HepG2 (cell line): ENCODE measurements around the gene RELB. TPM values are rescaled to one million over a fixed set of nuclear protein-coding genes. Genes with fewer than 3 reads are reported as not detected.

ENCODE experiments used
- KAT7 ChIP-seq: IDR thresholded peaks from 2 replicates; pipeline ENCODE4 v1.6.1; 2018; ENCODE audit warnings: borderline replicate concordance, missing compliant biosample characterization
- MAFK ChIP-seq, 2 experiments: IDR thresholded peaks in 1 of 2; conservative IDR thresholded peaks in 1 of 2; 2 replicates each; pipeline ENCODE4 v1.6.1; 2011; ENCODE audit warnings: improper control_type of control experiment in 2 of 2, low read length in 2 of 2
- MAX ChIP-seq: IDR thresholded peaks from 2 replicates; pipeline ENCODE4 v1.6.1; 2012; ENCODE audit warnings: inconsistent platforms
- MAZ ChIP-seq, 2 experiments: sonication (generic) in 1 of 2; formaldehyde crosslinking in 1 of 2; IDR thresholded peaks; 2 replicates each; pipeline versions ENCODE4 v1.5.0 to v1.6.1; 2012 to 2020; ENCODE audit warnings: low read depth in 2 of 2, mild to moderate bottlenecking in 2 of 2, borderline replicate concordance in 1 of 2, improper control_type of control experiment in 1 of 2, low read length in 1 of 2, missing genetic modification reagents in 1 of 2, moderate library complexity in 1 of 2
- MBNL3 ChIP-seq: fragments of 250-450 bp; sonication (Bioruptor Pico); conservative IDR thresholded peaks from 2 replicates; pipeline ENCODE4 v1.8.0; 2022; ENCODE audit warnings: mild to moderate bottlenecking, inconsistent platforms
- NCOA1 ChIP-seq: sonication (generic); formaldehyde crosslinking; IDR thresholded peaks from 2 replicates; pipeline ENCODE4 v1.9.0; 2021; ENCODE audit warnings: missing genetic modification reagents
- NFYC ChIP-seq: IDR thresholded peaks from 2 replicates; pipeline ENCODE4 v1.6.1; 2016; ENCODE audit warnings: missing genetic modification reagents, missing compliant biosample characterization
- NKX3-1 ChIP-seq: sonication (generic); formaldehyde crosslinking; IDR thresholded peaks from 2 replicates; pipeline ENCODE4 v1.5.0; 2020; ENCODE audit warnings: missing genetic modification reagents
- POGK ChIP-seq: sonication (generic); formaldehyde crosslinking; conservative IDR thresholded peaks from 2 replicates; pipeline ENCODE4 v1.8.0; 2022; ENCODE audit warnings: mild to moderate bottlenecking, moderate library complexity, missing genetic modification reagents
- SMARCC2 ChIP-seq: fragments of 450-650 bp; IDR thresholded peaks from 2 replicates; pipeline ENCODE4 v1.6.1; 2017; ENCODE audit warnings: antibody characterized with exemption, mild to moderate bottlenecking
- SRSF4 ChIP-seq: fragments of 200-400 bp; formaldehyde crosslinking; IDR thresholded peaks from one replicate; pipeline ENCODE4 v1.6.1; 2018; ENCODE audit warnings: mild to moderate bottlenecking, low read depth, low read length, moderate library complexity; ENCODE audit not compliant: poor library complexity, severe bottlenecking
- TAF1 ChIP-seq: sonication (generic); formaldehyde crosslinking; IDR thresholded peaks from 2 replicates; pipeline ENCODE4 v1.4.0; 2020; ENCODE audit warnings: missing genetic modification reagents
- TARDBP ChIP-seq: sonication (generic); formaldehyde crosslinking; IDR thresholded peaks from 2 replicates; pipeline ENCODE4 v1.8.0; 2022; ENCODE audit warnings: mild to moderate bottlenecking, missing genetic modification reagents
- THAP11 ChIP-seq: IDR thresholded peaks from 2 replicates; pipeline ENCODE4 v1.6.1; 2016; ENCODE audit warnings: missing biosample characterization, missing genetic modification reagents
- U2AF2 ChIP-seq: fragments of 200-400 bp; formaldehyde crosslinking; IDR thresholded peaks from 2 replicates; pipeline ENCODE4 v1.6.1; 2017; ENCODE audit warnings: low read depth, mild to moderate bottlenecking, low read length
- ZBTB42 ChIP-seq: sonication (generic); formaldehyde crosslinking; IDR thresholded peaks from 2 replicates; pipeline ENCODE4 v1.5.0; 2020; ENCODE audit warnings: mild to moderate bottlenecking, missing genetic modification reagents
- ZC3H4 ChIP-seq: sonication (generic); formaldehyde crosslinking; IDR thresholded peaks from 2 replicates; pipeline ENCODE4 v1.4.0; 2020; ENCODE audit warnings: missing genetic modification reagents, borderline replicate concordance
- ZNF138 ChIP-seq: sonication (generic); formaldehyde crosslinking; IDR thresholded peaks from 2 replicates; pipeline ENCODE4 v1.5.0; 2020; ENCODE audit warnings: mild to moderate bottlenecking, low read depth, missing genetic modification reagents
- ZNF253 ChIP-seq: sonication (generic); formaldehyde crosslinking; IDR thresholded peaks from 2 replicates; pipeline ENCODE4 v1.8.0; 2022; ENCODE audit warnings: mild to moderate bottlenecking, missing genetic modification reagents, borderline replicate concordance
- ZNF33B ChIP-seq: sonication (generic); formaldehyde crosslinking; IDR thresholded peaks from 2 replicates; pipeline ENCODE4 v1.5.1; 2020; ENCODE audit warnings: mild to moderate bottlenecking, missing genetic modification reagents
- ZNF552 ChIP-seq: sonication (generic); formaldehyde crosslinking; IDR thresholded peaks from 2 replicates; pipeline ENCODE4 v1.9.0; 2022; ENCODE audit warnings: missing genetic modification reagents, mild to moderate bottlenecking, borderline replicate concordance
- ZNF670 ChIP-seq: sonication (generic); formaldehyde crosslinking; IDR thresholded peaks from 2 replicates; pipeline ENCODE4 v1.8.0; 2022; ENCODE audit warnings: mild to moderate bottlenecking, missing genetic modification reagents, borderline replicate concordance
- ZNF816 ChIP-seq: sonication (generic); formaldehyde crosslinking; IDR thresholded peaks from 2 replicates; pipeline ENCODE4 v1.8.0; 2022; ENCODE audit warnings: missing genetic modification reagents, mild to moderate bottlenecking, borderline replicate concordance
- ZNF883 ChIP-seq: sonication (generic); formaldehyde crosslinking; IDR thresholded peaks from 2 replicates; pipeline ENCODE4 v1.5.1; 2020; ENCODE audit warnings: mild to moderate bottlenecking, missing genetic modification reagents; ENCODE audit errors: not compliant biosample characterization
- polyA plus RNA-seq, 8 experiments: library from polyadenylated mRNA; depleted of rRNA in 3 of 8; stranded (reverse) in 7 of 8; unstranded in 1 of 8; fragments of >200 nt; fragmentation: Illumina TruSeq in 4 of 8; extraction: Trizol in 4 of 8; gene quantifications; 2 replicates each; pipeline versions ENCODE4 v1.2.1 to v1.2.3, GENCODE V29; 2011 to 2016; ENCODE audit warnings: low read depth in 4 of 8, missing spikeins in 1 of 8, mixed read lengths in 1 of 8; ENCODE audit not compliant: insufficient read depth in 1 of 8
- total RNA-seq, 5 experiments: library from RNA; depleted of rRNA; stranded (reverse); fragments of >200 nt; fragmentation: Illumina TruSeq; extraction: Trizol; gene quantifications; 2 replicates each; pipeline ENCODE4 v1.2.3, GENCODE V29; 2016; ENCODE audit warnings: low read depth in 1 of 5

The RELB gene
- total and polyA plus RNA-seq, 2 of the 13 experiments (the other 11 are each of a cell fraction or from before 2014, with no cell fraction given): 1.9 to 3.5 TPM

- TF ChIP-seq MAZ (IDR thresholded peaks at IDR 0.05; ENCODE audit: borderline replicate concordance, low read depth, low read length): peak; percentile 82
- TF ChIP-seq MAZ (CRISPR knock-in tag; IDR thresholded peaks at IDR 0.05; ENCODE audit: low read depth): no peak; the same call in 1 of the 2 replicates
- TF ChIP-seq ZNF138 (CRISPR knock-in tag): no peak
- no peak for TF ChIP-seq TARDBP (CRISPR knock-in tag)
- no peak for TF ChIP-seq NCOA1 (CRISPR knock-in tag)
- TF ChIP-seq NKX3-1 (CRISPR knock-in tag): no peak
- no peak for TF ChIP-seq ZNF670
- no peak for TF ChIP-seq TAF1 (CRISPR knock-in tag)
- TF ChIP-seq ZBTB42 (CRISPR knock-in tag): no peak
- TF ChIP-seq NFYC: peak; percentile 74
- no peak for TF ChIP-seq ZNF253 (CRISPR knock-in tag)
- TF ChIP-seq KAT7 (CRISPR knock-in tag): no peak
- 0 out of 2 replicates have a peak, but pooled peaks have one; percentile 19 for TF ChIP-seq POGK (CRISPR knock-in tag)
- TF ChIP-seq U2AF2: no peak
- TF ChIP-seq ZNF33B (CRISPR knock-in tag): no peak
- TF ChIP-seq MBNL3 (CRISPR knock-in tag): no peak
- TF ChIP-seq MAFK (conservative IDR thresholded peaks at IDR 0.05 in 1 of 2, IDR thresholded peaks at IDR 0.05 in 1 of 2; ENCODE audit: low read length in 2 of 2): no peak
- no peak for TF ChIP-seq ZC3H4 (CRISPR knock-in tag)
- peak; percentile 53 for TF ChIP-seq MAX
- TF ChIP-seq ZNF552 (CRISPR knock-in tag): no peak
- no peak for TF ChIP-seq SMARCC2
- no peak for TF ChIP-seq ZNF816 (CRISPR knock-in tag)
- no peak for TF ChIP-seq ZNF883 (CRISPR knock-in tag)
- TF ChIP-seq SRSF4: no peak
- TF ChIP-seq THAP11 (CRISPR knock-in tag): no peak
Measured at GRCh38 chr19:45001087-45001739, at the start of gene RELB (continued).
